Skeletal muscle tissue (tissue), 5 donors: ENCODE results near the gene ARID4A. TPM values are rescaled to one million over a fixed set of nuclear protein-coding genes. Genes with fewer than 3 reads are reported as not detected.
"Not testable (repeated sequence)": the region's sequence is repeated elsewhere in the genome, so short reads cannot be mapped to it uniquely, and the experiment has no call there.

Experiments used
- H3K27ac ChIP-seq: one replicate; pipeline ENCODE4 v1.7.0; 2013; ENCODE audit warnings: mild to moderate bottlenecking, low read depth, low read length, inconsistent platforms
- H3K27me3 ChIP-seq, 3 donors: one replicate each; pipeline ENCODE4 v1.7.0; 2013; ENCODE audit warnings: low read length in 3 of 3; ENCODE audit not compliant: control insufficient read depth in 3 of 3, insufficient read depth in 3 of 3
- H3K36me3 ChIP-seq, 3 donors: one replicate each; pipeline ENCODE4 v1.7.0; 2013; ENCODE audit warnings: low read length in 3 of 3; ENCODE audit not compliant: control insufficient read depth in 3 of 3, insufficient read depth in 3 of 3
- H3K4me1 ChIP-seq, 3 donors: one replicate each; pipeline ENCODE4 v1.7.0; 2013; ENCODE audit warnings: low read length in 3 of 3, mild to moderate bottlenecking in 3 of 3; ENCODE audit not compliant: control insufficient read depth in 3 of 3, insufficient read depth in 3 of 3
- H3K4me3 ChIP-seq, 3 donors: one replicate each; pipeline ENCODE4 v1.7.0; 2013; ENCODE audit warnings: low read length in 3 of 3
- H3K9ac ChIP-seq, 3 donors: one replicate each; pipeline ENCODE4 v1.7.0; 2013; ENCODE audit warnings: low read length in 3 of 3, mild to moderate bottlenecking in 3 of 3, moderate library complexity in 2 of 3, low read depth in 1 of 3
- H3K9me3 ChIP-seq, 3 donors: one replicate each; pipeline ENCODE4 v1.7.0; 2013; ENCODE audit warnings: low read length in 3 of 3; ENCODE audit not compliant: control insufficient read depth in 3 of 3
- small RNA-seq: library from RNA; depleted of rRNA; stranded (forward); fragments of <200 nt; gene quantifications from one replicate; pipeline ENCODE3, GENCODE V24; 2014
- total RNA-seq: library from RNA; depleted of rRNA; stranded (reverse); fragments of >200 nt; gene quantifications from one replicate; pipeline ENCODE4 v1.2.3, GENCODE V29; 2014
- donor health status: Osteomylitis.

The ARID4A gene
- total RNA-seq, 1 donor from 2014 or later, result 17.7 TPM

- no peaks in the 10 kb centered on the region for H3K4me1 ChIP-seq
Measured at GRCh38 chr14:58415636-58416547, 117.5 kb downstream of the ARID4A start.

GRCh38 chr14:58416934-58417333, 118.6 kb downstream of the ARID4A start:
- not testable (repeated sequence) for H3K9me3 ChIP-seq, H3K27me3 ChIP-seq, H3K27ac ChIP-seq, H3K4me3 ChIP-seq, H3K9ac ChIP-seq, H3K4me1 ChIP-seq
- H3K36me3 ChIP-seq, result peaks cover 11 to 18% (median 15%) of the 10 kb centered on the region in 3 donors

More at GRCh38 chr14:58415636-58416547, 117.5 kb downstream of the ARID4A start:
- H3K4me3 ChIP-seq, result no peak overlapping the region
- no peak overlapping the region for H3K9ac ChIP-seq
- H3K27ac ChIP-seq, result no peak overlapping the region
- no peaks in the 10 kb centered on the region for H3K9me3 ChIP-seq
- H3K36me3 ChIP-seq, result peaks cover 9 to 11% (median 11%) of the 10 kb centered on the region in 3 donors
- no peaks in the 10 kb centered on the region for H3K27me3 ChIP-seq

Small RNA genes within 50 kb of the gene (small RNA-seq; reads per million reads assigned to genes)
- not detected for gene RNU6-341P

Other genes with a start within 250 kb of the ARID4A start
- gene ARMH4, start 146.3 kb upstream of the ARID4A start, total RNA-seq, result 6.8 TPM
- 62.6 TPM for gene ACTR10, start 98.4 kb upstream of the ARID4A start, total RNA-seq
- 39.1 TPM for gene PSMA3, start 53.7 kb upstream of the ARID4A start, total RNA-seq
- gene TOMM20L, start 97.4 kb downstream of the ARID4A start, total RNA-seq, result not detected
- 42.3 TPM for gene TIMM9, start 129.0 kb downstream of the ARID4A start, total RNA-seq
- 9.9 TPM for gene KIAA0586, start 129.2 kb downstream of the ARID4A start, total RNA-seq